Cardiac atrium fibroblast (primary cell): Measurements from ENCODE around the gene UBC. TPM values are rescaled to one million over a fixed set of nuclear protein-coding genes. Genes with fewer than 3 reads are reported as not detected.

Experiments
- total RNA-seq: library from RNA; depleted of rRNA; stranded (reverse); fragments of >200 nt; gene quantifications from 2 replicates; pipeline ENCODE4 v1.2.3, GENCODE V29; 2015

UBC gene
- 1,064 and 1,070 TPM in 2 replicates for total RNA-seq

GRCh38 chr12:124914392-124915238 is at the start of gene UBC:
Gene UBC (minus strand): TSS chr12:124914650. CDS start chr12:124913771, 879 bp downstream.

GRCh38 chr12:124863416-124864325 is 50.8 kb downstream of the UBC start, which contains the start of gene SCARB1:
Gene SCARB1 (minus strand): TSS chr12:124863864. CDS start chr12:124863720, 144 bp downstream.

Other genes starting within 250 kb of the UBC start
- 26.0 and 37.4 TPM in 2 replicates for gene SCARB1, start 50.8 kb downstream of the UBC start, total RNA-seq
- gene DHX37, start 74.5 kb upstream of the UBC start, total RNA-seq = 10.5 and 13.1 TPM in 2 replicates
- 2.9 and 8.4 TPM in 2 replicates for gene BRI3BP, start 79.0 kb upstream of the UBC start, total RNA-seq
- 27.1 and 32.1 TPM in 2 replicates for gene AACS, start 150.8 kb upstream of the UBC start, total RNA-seq